GM18520 (cell line): ENCODE measurements around the gene MIP.
"Not testable (repeated sequence)": the region's sequence is repeated elsewhere in the genome, so short reads cannot be mapped to it uniquely, and the experiment has no call there.

Experiments
- ATAC-seq: cut with Tn5 transposase; IDR thresholded peaks from one replicate; pipeline ENCODE4 v1.9.1; 2021; ENCODE audit not compliant: unreplicated experiment

The MIP gene

DNA sequence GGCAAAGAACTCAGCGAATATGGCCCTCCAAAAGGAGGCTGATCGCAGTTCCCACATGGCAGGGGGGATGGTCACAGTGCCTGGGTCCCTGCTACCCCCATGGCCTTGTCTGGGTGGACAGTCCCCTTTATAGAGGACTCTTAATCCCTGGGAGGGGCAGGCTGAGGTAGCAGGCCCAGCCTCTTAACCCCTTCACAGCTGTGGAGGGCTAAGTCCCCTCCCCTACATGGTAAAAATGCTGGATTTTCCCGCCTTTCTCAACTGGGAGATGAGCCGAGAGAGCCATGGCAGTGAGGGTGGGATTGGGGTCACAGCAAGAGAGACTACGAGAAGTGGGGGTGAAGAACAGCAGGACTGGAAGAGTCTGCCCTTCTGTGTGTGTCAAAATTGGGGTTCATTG, at the start of gene MIP:
Gene MIP (minus strand): TSS at position 101 of the 400 bp plus-strand sequence. CDS start 44 bp downstream, at position 57.
- no peak for ATAC-seq

DNA sequence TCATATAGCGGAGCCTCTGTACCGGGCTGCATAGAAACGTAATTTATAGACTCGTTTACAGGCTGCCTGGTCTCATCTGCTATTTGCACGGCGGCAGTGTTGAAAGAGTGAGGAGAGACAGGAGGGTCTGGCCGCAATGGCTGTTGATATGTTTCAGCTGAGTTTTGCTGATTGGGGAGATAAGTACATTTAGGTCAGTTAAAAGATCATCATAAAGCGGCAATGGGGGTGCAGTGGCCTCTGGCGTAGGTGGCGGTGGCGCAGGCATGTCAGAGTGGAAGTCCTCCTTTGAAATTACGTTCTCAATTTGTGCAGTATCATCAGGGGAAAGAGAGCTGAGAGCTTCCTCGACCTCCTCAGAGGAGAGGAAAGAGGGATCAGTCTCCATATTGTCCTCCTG, 45.4 kb upstream of the MIP start:
- ATAC-seq, result not testable (repeated sequence)

DNA sequence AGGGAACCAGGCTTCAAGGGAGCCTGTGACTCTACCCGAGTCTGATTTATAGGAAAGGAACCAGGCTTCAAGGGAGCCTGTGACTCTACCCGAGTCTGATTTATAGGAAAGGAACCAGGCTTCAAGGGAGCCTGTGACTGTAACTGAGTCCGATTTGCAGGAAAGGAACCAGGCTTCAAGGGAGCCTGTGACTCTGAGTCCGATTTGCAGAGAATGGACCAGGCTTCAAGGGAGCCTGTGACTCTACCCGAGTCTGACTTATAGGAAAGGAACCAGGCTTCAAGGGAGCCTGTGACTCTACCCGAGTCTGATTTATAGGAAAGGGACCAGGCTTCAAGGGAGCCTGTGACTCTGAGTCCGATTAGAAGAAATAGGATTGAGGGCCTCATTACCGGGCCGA, 45.0 kb upstream of the MIP start:
- ATAC-seq, result not testable (repeated sequence)

DNA sequence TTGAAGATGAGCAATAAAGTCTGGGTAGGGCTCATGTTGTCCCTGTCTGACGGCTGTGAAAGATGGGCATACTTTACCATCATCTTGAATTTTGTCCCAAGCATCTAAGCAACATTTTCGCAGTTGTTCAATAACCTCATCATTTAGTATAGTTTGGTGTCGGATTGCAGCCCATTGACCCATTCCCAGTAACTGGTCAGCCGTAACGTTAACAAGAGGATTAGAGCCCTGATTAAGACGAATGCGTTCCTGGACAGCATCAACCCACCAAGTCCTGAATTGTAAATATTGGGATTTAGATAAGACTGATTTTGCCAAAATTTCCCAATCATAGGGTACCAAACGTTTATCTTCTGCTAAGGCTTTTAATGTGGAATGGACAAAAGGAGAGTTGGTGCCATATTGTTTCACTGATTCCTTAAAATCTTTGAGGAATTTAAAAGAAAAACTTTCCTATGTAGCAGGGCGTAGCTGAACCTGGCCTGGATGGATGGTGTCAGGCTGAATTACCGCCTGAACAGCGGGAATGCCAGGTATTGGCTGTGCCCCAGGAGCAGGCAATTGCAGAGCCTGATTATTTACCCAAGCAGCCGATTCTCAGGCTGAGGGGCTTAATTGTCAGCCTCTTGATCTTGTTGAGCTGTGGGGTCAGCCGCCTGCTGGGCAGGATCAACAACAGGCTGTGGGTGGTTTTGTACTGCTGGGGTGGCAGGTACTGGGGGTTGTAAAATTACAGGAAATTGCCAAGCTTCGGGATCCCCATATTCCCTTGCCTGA, 43.9 kb upstream of the MIP start:
- ATAC-seq, result not testable (repeated sequence)

DNA sequence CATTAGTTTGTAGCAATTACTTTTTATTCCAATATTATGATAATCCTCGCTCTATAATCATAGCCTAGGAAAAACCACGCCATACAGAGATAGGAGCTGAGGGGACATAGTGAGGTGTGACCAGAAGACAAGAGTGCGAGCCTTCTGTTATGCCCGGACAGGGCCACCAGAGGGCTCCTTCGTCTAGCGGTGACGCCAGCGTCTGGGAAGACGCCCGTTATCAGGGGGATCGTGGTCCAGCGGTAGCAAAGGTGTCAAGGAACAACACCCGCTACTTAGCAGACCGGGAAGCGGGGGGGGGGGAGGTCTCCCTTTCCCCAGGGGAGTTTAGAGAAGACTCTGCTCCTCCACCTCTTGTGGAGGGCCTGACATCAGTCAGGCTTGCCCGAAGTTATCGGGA, 42.2 kb upstream of the MIP start:
- not testable (repeated sequence) for ATAC-seq

DNA sequence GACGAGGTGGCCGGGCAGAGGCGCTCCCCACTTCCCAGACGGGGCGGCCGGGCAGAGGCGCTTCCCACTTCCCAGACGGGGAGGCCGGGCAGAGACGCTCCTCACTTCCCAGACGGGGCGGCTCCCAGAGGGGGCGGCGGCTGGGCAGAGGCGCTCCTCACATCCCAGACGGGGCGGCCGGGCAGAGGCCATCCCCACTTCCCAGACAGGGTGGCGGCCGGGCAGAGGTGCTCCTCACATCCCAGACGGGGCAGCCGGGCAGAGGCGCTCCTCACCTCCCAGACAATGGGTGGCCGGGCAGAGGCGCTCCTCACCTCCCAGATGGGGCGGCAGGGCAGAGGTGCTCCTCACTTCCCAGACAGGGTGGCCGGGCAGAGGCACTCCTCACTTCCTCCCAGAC, 40.0 kb upstream of the MIP start:
- ATAC-seq, result not testable (repeated sequence)

DNA sequence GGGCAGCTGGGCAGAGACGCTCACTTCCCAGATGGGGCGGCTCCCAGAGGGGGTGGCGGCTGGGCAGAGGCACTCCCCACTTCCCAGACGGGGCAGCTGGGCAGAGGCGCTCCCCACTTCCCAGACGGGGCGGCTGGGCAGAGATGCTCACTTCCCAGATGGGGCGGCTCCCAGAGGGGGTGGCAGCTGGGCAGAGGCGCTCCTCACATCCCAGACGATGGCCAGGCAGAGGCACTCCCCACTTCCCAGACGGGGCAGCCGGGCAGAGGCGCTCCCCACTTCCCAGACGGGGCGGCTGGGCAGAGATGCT, 39.6 kb upstream of the MIP start:
- ATAC-seq, result not testable (repeated sequence)

DNA sequence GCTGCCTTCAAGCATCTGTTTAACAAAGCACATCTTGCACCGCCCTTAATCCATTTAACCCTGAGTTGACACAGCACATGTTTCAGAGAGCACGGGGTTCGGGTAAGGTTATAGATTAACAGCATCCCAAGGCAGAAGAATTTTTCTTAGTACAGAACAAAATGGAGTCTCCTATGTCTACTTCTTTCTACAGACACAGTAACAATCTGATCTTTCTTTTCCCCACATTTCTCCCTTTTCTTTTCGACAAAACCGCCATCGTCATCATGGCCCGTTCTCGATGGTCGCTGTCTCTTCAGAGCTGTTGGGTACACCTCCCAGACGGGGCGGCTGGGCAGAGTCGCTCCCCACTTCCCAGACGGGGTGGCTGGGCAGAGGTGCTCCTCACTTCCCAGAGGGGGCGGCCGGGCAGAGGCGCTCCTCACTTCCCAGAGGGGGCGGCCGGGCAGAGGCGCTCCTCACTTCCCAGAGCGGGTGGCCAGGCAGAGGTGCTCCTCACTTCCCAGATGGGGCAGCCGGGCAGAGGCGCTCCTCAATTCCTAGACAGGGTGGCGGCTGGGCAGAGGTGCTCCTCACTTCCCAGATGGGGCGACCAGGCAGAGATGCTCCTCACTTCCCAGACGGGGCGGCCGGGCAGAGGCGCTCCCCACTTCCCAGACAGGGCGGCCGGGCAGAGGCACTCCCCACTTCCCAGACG, 39.1 kb upstream of the MIP start:
- not testable (repeated sequence) for ATAC-seq

DNA sequence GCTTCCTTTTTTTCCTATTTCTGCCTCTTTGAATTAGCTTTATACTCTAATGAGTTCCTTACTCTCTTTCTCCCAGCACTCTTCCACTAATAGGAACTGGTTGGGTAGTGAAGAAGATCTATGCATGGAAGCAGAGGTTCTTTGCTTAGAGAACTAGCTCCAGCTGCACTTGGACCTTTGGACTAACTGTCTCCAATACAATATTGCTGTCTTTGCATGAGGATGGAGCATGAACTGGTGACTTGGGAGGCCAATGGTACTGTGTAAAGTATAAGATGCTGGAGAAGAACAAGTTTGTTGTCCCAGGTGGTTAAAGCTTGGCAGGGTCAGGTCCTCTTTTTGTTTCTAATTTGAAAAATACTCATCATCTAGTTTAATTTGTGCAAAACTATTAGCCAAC, 35.9 kb upstream of the MIP start:
- ATAC-seq, result no peak

DNA sequence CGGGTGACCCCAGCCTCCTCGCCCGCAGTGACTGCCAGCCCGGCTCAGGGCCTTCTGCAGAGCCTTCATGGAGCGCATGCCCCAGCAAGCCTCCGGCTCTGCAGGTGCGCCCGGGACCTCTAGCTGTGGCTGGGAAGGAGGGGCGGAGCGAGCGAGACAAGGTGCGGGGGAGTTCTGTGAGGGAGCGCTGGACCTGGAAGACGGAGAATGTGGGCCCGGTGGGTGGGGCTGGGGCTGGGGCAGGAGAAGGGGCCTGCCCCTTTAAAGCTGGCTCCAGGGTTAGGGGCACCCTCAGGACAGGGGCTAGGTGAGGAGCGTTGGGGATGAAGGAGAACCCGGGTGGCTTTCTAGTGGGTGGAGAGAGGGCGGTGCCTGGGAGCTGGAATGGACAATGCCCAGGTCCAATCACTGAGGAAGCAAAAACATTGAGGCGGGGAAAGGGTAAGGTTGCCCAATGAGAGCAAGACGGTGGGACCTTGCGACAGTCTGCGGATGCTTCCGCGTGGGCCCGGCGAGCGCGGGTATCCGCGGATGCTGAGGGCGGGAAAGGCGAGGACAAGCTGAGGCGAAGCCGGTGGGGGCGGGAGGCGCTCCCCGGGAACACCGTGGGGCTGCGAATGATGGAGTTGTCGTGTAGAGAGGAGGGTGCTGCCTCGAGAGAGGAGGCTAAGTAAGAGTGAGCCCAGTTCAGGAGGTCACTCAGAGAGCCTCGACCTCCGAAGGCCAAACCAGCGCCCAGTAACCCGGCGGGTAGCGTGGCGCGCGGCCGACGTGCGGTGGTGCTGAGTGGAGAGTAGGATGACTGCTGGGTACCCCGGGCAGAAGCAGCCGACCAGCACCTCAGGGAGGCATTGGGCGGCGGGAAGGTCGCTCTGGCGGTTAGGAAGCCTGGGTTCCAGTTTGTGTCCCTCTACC, 33.8 kb upstream of the MIP start, which contains the start of gene GLS2:
Gene GLS2 (minus strand): TSS at position 121 of the 915 bp plus-strand sequence. CDS start 43 bp downstream, at position 78.
- peak; percentile 61 for ATAC-seq

DNA sequence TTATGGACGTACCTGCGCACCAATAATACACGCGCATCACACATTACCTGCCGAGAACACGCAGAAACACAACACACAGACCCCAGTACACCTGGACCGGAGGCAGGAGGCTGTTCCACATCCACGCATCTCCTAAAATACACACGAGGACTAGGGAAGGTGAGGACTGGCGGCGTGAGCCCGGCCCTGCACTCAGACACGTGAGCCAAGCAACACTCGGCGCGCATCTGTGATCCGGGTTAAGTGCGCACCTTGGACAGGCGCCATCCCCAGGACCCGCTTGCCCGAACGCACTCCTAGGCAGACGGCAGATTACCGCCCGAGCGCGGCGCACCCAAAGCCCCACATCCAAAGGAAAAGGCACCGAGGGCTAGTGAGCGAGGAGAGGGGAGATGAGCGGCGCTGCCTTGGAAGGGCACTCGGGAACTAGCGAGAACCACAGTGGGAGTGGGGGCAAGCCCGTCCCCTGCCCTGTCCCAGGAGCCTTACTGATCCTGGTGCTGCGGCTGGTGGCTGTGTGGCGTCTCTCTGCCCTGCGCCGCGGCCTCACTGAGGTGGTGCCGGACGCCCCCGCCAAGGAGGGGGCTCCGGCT, 33.1 kb upstream of the MIP start:
- ATAC-seq, result peak; percentile 13

DNA sequence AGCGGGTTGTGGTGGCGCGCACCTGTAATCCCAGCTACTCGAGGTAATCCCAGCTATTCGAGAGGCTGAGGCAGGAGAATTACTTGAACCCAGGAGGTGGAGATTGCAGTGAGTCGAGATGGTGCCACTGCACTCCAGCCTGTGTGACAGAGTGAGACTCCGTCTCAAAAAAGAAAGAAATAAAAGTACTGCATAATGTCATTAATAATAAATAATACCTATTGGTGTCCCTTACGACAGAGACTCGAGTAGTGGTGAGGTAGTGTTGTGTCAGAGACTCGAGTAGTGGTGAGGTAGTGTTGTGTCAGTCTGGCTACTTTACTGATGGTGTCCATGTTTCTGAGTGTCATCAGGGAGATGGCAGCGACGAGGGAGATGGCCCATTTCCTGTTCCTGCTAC, 32.2 kb upstream of the MIP start:
- no peak for ATAC-seq

DNA sequence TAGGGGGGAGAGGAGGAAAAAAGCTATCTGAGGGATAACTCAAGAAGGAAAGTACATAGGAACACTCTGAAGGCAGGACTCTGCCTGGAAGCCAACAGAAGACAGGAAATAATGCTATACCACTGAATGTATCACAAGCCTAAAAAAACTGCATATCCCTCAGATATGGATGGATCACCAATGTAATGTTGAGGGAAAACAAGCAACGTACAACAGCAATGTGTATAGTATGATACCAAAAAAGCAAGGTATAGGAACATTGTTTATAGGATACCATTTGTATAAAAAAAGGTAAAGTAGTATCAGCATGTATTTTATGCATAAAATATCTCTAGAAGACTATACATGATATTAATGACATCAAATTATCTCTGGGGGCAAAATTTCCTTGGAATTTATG, 30.1 kb upstream of the MIP start:
- no peak for ATAC-seq

DNA sequence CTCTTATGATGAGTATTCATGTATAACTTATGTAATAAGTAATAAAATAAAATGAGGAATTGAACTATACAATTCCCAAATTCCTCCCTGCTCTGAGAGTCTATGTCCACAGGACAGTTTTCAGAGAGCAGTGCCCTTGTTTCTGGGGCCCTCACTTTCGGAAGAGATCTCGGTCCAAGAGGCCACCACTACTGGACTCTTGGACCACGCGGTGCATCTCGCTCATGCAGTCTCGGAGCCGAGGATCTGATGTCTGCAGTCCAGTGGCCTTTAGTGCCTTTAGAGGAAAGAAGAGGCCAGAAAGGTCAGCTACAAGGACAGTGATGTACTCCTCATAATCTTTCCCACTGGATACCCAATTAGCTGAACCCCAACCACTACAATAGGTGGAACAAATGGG, 25.2 kb upstream of the MIP start:
- no peak for ATAC-seq

DNA sequence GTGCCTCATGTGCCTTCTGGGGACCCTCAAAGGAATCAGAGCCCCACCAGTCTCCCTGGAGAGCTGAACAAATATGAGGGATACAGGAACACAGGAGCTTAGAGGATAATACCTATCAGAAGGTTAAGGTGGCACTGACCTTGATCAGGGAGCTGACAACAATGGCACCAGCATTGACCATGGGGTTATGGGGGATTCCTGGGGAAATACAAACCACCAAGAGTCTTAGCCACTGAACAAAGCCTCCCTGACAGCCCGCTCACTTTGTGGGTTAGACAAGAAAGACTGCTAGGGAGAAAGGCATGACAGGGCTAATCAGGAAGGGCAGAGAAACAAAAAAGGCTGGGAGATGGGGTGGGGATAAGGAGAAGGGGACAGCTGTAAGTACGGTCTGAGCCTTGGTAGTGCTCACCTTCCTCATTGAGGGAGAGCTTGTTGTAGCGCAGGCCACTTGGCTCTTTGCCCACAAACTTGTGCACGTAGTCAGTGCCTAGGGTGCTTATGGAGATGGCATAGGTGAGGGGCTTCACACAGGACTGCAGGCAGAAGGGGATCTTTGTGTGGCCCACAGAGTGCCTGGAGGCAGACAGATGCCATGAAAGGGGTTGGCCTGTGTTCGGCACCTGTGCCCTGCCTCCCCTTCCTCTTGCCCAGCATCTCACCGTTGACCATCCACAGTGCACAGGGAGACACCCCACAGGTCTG, 23.2 kb upstream of the MIP start:
- ATAC-seq, result no peak

DNA sequence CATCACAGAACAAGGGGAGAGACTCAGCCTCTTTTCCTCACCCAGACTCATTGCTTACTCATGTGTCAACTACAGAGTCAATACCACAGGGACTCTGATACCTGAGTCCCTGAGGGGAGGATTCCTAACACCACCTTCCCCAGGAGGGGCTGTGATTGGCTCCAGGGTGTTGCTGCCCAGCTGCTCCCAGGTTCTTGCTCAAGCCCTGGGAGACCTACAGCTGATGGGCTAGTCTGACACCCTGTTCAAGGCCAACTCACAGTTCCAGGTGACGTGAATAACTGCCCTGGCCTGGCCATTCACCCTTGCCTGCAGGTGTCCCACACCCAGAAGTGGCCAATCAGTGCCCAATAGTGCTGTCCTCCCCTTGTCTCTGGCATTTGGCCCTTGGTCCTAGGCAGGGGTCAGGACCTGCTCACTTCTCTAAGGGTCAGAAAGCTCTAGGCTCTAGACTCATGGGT, 22.5 kb upstream of the MIP start:
- ATAC-seq, result no peak

DNA sequence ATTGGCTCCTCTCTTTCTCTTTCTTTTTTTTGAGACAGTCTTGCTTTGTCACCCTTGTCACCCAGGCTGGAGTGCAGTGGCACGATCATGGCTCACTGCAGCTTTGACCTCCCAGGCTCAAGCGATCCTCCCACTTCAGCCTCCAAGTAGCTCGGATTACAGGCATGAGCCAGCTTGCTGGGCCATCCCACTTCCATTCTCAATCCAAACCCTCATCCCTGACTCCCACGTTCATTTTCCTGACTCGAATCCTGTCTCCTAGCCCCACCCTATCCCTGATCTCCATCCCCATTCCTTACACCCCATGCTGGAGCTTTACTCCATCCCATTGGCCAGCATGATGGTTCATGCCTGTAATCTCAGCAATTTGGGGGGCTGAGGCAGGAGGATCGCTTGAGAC, 21.7 kb upstream of the MIP start:
- ATAC-seq, result no peak

DNA sequence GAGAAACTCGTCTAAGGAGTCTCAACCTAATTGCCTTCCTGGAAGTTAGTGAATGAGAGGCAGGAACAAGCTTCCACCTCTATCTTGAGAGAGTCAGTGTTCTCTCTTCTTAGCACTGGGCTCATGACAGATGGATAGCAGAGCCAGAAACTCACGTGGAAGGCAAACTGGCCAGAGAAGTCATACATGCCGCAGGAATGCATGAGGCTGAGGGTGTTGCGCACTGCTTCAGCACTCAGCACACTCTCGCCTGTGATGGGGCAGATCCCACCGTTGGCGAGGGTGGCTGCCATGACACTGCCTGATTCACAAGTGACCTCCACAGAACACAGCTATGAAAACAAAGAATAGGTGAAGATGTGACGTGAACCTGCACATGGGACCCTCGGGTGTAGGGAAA, 19.9 kb upstream of the MIP start:
- ATAC-seq, result no peak

DNA sequence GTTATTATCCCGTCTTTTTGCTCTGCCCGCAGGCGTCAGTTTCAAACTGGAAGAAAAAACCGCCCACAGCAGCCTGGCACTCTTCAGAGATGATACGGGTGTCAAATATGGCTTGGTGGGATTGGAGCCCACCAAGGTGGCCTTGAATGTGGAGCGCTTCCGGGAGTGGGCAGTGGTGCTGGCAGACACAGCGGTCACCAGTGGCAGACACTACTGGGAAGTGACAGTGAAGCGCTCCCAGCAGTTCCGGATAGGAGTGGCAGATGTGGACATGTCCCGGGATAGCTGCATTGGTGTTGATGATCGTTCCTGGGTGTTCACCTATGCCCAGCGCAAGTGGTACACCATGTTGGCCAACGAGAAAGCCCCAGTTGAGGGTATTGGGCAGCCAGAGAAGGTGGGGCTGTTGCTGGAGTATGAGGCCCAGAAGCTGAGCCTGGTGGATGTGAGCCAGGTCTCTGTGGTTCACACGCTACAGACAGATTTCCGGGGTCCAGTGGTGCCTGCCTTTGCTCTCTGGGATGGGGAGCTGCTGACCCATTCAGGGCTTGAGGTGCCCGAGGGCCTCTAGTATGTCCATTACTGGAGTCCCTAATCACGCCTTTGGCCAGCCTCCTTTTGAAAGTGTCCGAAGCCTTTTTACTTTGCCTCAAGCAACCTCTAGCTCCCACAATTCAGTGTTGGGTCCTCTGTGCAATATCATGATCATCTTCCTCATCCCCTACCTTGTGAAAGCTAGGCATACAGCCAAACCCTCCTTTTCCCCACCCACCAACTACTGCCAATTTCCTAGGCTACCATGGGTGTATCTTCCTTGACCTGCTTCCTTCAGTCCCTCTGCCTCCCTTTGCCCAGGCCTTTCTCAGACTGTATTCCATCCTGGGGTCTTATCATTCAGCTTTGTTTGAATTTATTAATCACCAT, 14.8 kb upstream of the MIP start:
- no peak for ATAC-seq
